HG02642 (cell line): Measurements from ENCODE around the gene LIPC.

Source experiments
- ATAC-seq: cut with Tn5 transposase; IDR thresholded peaks from one replicate; pipeline ENCODE4 v1.9.1; 2021; ENCODE audit warnings: mild to moderate bottlenecking; ENCODE audit not compliant: unreplicated experiment, poor library complexity

Gene LIPC

GRCh38 chr15:58431221-58432149, at the start of gene LIPC:
TSS of gene LIPC (plus strand) at chr15:58431991. CDS start at chr15:58432033, 42 bp downstream.
- no peak for ATAC-seq

- no peak for ATAC-seq
Measured at GRCh38 chr15:58383876-58384275, 47.9 kb upstream of the LIPC start.

- no peak for ATAC-seq
Measured at GRCh38 chr15:58384667-58385066, 47.1 kb upstream of the LIPC start.

DNA sequence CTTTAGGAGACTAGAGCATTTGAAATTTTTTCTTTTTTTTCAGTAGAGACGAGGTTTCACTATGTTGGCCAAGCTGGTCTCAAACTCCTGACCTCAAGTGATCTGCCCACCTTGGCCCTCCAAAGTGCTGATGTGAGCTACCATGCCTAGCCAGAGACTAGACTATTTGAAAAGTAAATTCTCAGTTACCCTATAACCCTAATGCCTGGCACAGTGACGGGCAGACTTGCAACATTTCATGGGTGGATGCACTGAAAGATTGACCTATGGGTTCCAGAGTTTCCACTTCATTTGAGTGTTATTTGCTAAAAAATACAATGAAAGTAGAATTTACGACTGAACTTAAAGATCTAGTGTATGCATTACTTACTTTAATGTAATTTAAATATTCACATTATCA, 45.7 kb upstream of the LIPC start:
- ATAC-seq: no peak

DNA sequence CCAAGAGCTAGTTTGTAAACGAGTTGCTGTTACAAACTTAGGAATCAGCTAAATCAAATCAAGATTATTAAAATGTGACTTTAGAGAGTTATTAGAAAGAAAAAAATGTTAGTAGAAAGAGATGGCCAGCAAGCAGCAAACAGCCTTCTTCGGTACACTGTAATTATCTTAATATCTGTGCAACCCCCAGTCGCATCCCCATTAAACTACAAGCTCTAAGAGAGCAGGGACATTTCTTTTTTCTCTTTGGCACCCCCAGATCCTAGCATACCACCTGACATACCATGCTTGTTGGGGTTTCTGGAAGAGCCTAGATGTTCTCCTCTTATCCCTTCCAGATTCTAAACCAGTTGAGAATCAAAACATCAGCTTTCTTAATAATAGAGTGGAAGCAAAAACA, 45.1 kb upstream of the LIPC start:
- ATAC-seq: no peak

DNA sequence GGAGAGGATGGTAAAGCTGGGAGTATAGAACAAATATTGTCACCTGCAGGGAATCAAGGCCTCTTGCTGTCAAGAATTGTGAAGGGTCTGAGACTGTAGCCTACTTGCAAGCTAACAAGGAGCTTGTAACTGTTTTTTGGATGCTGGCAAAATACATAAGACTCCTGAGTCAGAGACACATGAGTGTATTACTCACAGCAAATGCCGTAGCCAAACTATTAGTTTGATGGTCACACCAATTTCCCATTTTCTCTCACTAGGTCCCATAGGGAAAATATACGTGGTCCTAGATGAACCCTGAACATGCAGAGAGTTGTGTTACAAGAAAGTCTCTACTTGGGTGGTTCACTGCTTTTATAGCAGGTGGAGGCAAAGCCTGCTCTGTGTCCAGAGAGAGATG, 44.7 kb upstream of the LIPC start:
- no peak for ATAC-seq

GRCh38 chr15:58388211-58388610, 43.6 kb upstream of the LIPC start:
- ATAC-seq: no peak

DNA sequence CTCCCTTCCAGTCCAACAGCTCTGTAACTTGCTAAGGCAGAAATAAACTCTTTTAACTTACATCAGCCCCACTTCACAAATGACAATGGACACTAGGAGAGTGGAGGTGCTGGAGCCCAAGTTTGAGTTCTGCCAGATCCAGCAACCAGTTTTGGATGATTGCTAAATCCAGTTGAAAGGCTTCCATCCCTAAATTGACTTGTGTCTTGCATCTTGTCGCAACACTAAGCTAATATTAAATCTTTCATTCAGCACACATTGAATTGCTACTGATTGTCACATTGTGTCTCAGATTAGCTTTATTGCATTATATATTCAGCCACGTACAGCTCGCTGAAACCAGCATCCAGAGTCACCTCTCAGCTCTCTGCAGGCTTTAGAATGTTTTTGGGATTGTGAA, 41.7 kb upstream of the LIPC start:
- ATAC-seq: no peak

DNA sequence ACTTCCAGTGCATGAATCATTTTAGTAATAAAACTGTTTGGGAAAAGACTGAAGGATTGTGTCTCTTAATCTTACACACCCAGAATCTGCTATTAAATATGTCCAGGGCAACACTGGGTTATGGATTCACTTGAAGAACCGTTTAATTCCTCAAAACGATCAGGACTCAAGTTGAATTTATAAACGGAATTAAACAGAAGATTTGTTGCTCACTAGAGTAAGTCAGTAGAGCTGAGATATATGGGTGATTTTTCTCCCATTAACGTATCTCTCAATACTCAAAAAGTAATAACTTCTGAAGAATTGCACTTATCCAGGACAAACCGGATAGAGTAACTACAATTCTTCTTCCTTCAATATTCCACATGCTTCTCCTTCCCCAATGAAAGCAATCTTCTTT, 41.1 kb upstream of the LIPC start:
- no peak for ATAC-seq

GRCh38 chr15:58391088-58391487, 40.7 kb upstream of the LIPC start:
- no peak for ATAC-seq

DNA sequence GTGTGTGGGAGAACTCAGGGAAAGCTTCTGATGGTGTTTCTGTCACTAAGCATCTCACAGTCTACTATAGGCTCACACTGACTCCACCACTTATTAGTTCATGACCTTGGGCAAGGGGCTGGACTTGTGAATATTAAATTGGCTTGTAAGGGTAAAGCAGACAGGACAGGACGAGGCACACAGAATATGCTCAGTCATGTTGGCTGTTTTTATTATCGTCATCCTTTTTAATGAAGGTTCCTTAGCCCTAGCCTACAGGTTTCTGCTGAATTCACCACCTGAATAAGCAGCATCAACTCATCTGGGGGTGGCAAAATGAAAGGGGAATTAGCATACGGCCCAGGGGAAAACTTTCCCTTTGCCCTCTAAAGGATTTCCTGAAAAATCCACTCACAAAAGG, 39.6 kb upstream of the LIPC start:
- no peak for ATAC-seq

GRCh38 chr15:58392611-58393161, 39.1 kb upstream of the LIPC start:
- ATAC-seq: no peak

DNA sequence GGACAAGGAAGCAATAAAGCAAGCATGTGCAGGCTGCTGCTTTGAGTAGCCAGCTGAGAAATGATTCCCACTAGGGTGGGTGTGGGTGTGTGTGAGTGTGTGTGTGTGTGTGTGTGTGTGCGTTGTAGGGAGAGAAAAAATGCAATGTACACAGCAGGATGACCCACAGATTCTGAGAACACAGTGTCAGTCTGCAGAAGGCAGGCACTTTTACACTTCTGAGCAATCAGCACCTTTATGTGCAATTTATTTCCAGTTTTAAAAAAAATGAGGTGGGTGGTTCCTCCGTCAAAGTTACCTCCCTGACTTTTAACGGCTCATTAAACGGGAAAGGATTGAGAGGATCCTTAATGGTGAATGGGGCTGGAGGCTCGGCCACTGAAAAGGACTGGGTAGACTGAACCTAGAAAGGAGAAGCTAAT, 38.5 kb upstream of the LIPC start:
- ATAC-seq: no peak

- no peak for ATAC-seq
Measured at GRCh38 chr15:58396181-58396580, 35.6 kb upstream of the LIPC start.

DNA sequence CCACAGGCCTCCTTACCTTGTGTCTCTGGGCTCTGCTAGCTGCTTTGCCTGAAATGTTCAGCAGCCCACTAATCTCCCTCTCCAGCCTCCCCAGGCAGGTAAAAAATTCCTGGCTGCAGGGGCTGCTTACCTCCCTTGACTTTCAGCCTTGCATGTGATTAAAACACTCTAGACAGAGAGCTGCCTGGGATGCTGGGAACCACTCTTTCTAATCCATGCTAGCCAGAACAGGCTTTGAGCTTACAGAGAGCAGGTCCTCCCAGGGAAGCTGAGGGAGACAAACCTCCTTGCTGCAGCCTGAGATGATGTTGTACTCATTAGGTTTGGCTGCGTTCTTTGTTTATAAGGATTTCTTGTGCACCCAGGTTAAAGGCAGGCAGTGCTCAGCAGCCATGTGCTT, 33.7 kb upstream of the LIPC start:
- no peak for ATAC-seq

DNA sequence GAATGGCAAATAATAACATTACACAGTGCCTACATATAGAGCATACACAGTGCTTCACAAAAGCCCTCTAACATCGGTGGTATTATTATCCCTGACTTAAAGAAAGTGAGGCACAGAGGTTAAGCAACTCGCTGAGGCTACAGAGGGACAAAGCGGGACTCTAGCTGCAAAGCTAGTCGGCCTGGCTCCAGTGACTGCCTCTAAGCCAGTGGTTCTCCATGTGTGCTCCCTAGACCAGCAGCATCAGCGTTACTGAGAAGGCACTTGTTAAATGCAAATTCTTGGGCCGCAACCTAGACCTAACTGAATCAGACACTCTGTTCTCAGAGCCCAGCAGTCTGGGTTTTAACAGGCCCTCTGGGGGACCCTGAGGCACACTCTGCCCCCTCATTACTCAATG, 33.1 kb upstream of the LIPC start:
- no peak for ATAC-seq

- no peak for ATAC-seq
Measured at GRCh38 chr15:58399739-58400138, 32.1 kb upstream of the LIPC start.

DNA sequence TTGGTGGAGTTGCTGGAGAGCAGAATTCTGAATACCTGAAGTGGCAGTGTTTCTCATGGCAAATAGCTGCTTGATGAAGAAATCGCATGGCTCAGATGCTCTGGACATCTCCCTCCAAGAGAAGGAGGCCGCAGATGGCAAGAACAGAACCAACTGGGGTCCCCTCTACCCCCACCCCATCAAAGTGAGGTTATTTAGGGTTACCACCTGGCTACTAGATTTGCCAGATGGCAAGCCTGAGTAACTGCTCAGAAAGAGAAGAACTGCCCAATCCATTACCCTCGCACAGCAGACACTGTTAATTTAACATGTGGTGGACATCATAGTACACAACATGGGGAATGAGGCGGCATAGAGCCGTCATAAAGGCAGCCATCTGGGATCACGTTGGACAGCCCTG, 30.5 kb upstream of the LIPC start:
- no peak for ATAC-seq

GRCh38 chr15:58401991-58402649, 29.7 kb upstream of the LIPC start:
- ATAC-seq: no peak

DNA sequence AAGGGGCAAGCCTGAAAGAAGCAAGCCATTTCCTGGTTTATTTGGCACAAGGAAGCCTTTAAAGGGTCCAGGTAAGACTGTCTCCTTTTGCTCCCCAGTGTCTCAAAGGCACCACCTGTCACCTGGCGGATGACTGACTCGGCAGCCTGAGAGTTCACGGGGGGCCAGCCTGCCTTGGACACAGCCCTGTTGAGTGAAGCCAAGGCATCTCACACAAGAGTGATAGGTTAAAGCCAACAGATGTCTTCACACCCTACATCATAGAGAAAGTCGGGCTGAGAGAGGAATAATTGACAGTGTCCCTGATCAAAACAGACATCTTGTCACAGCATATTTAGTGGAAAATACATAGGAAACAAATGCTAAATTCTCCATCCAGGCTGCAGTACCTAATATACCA, 28.2 kb upstream of the LIPC start:
- no peak for ATAC-seq

DNA sequence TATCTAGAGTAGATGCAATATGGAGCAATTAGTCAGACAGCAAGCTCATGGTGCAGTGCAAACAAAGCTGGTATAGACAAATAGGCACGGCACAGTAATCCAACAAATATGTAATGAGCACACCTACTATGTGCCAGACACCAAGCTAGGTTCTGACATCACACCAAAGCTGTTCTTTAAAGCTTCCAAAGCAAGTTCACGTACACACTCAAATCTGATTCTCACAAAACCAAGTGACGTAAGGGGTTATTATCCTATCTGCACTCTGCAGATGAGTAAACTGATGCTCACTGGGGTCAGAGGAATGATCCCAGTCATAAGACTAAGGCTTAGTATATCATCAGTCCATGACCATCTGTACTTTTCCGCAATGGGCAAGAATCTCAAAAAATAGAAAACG, 27.8 kb upstream of the LIPC start:
- ATAC-seq: no peak
